K562 (cell line): Measurements from ENCODE around the gene TULP1. TPM values are rescaled to one million over a fixed set of nuclear protein-coding genes. Genes with fewer than 3 reads are reported as not detected.

Experiments
- ARID3B ChIP-seq: fragments of 250-450 bp; sonication (Bioruptor Pico); IDR thresholded peaks from 2 replicates; pipeline ENCODE4 v1.4.0; 2020; ENCODE audit warnings: borderline replicate concordance
- BHLHE40 ChIP-seq: IDR thresholded peaks from 2 replicates; pipeline ENCODE4 v1.6.1; 2011; ENCODE audit warnings: low read length, improper control_type of control experiment
- CBX1 ChIP-seq: sonication (generic); IDR thresholded peaks from 2 replicates; pipeline ENCODE4 v1.6.1; 2016; ENCODE audit warnings: antibody characterized with exemption, low read depth, mild to moderate bottlenecking
- CUX1 ChIP-seq: fragments of 200-800 bp; sonication (Bioruptor generic); IDR thresholded peaks from 2 replicates; pipeline ENCODE4 v1.6.1; 2016; ENCODE audit warnings: missing genetic modification characterization, missing compliant biosample characterization
- ELF2 ChIP-seq: fragments of 250-450 bp; sonication (Bioruptor Pico); IDR thresholded peaks from 2 replicates; pipeline ENCODE4 v1.5.0; 2021; ENCODE audit warnings: mild to moderate bottlenecking
- MED1 ChIP-seq: sonication (generic); formaldehyde crosslinking; IDR thresholded peaks from 2 replicates; pipeline ENCODE4 v1.8.1; 2023; ENCODE audit warnings: missing genetic modification reagents, borderline replicate concordance
- NFATC3 ChIP-seq: fragments of 450-650 bp; IDR thresholded peaks from 2 replicates; pipeline ENCODE4 v1.6.1; 2017; ENCODE audit warnings: mild to moderate bottlenecking
- PKNOX1 ChIP-seq: fragments of 450-650 bp; IDR thresholded peaks from 2 replicates; pipeline ENCODE4 v1.6.1; 2016
- POLR2H ChIP-seq: IDR thresholded peaks from 2 replicates; pipeline ENCODE4 v1.6.1; 2016; ENCODE audit warnings: missing genetic modification characterization, low read depth, mild to moderate bottlenecking, control low read depth, missing compliant biosample characterization, moderate library complexity
- RB1 ChIP-seq: fragments of 450-650 bp; IDR thresholded peaks from 2 replicates; pipeline ENCODE4 v1.6.1; 2017; ENCODE audit warnings: low read depth, mild to moderate bottlenecking
- SP2 ChIP-seq: IDR thresholded peaks from 2 replicates; pipeline ENCODE4 v1.6.1; 2011; ENCODE audit warnings: mild to moderate bottlenecking, low read depth, low read length, moderate library complexity; ENCODE audit not compliant: poor library complexity, severe bottlenecking; ENCODE audit errors: extremely low read depth
- TEAD4 ChIP-seq, 2 experiments: sonication (generic) in 1 of 2; formaldehyde crosslinking in 1 of 2; IDR thresholded peaks; 2 replicates each; pipeline versions ENCODE4 v1.6.1 to v1.8.0; 2012 to 2022; ENCODE audit warnings: borderline replicate concordance in 1 of 2, inconsistent platforms in 1 of 2, low read length in 1 of 2, mild to moderate bottlenecking in 1 of 2, missing genetic modification reagents in 1 of 2
- ZBTB17 ChIP-seq: fragments of 450-650 bp; formaldehyde crosslinking; IDR thresholded peaks from 2 replicates; pipeline ENCODE4 v1.4.0; 2020; ENCODE audit warnings: mild to moderate bottlenecking
- ZC3H11A ChIP-seq: IDR thresholded peaks from 2 replicates; pipeline ENCODE4 v1.6.1; 2012; ENCODE audit warnings: low read depth, low read length, improper control_type of control experiment
- ZNF140 ChIP-seq: fragments of 250-450 bp; sonication (Bioruptor Pico); IDR thresholded peaks from 2 replicates; pipeline ENCODE4 v1.8.0; 2021; ENCODE audit warnings: moderate library complexity, mild to moderate bottlenecking, inconsistent platforms
- ZNF253 ChIP-seq: fragments of 250-450 bp; sonication (Bioruptor Pico); conservative IDR thresholded peaks from 2 replicates; pipeline ENCODE4 v1.6.1; 2021; ENCODE audit warnings: mild to moderate bottlenecking
- ZNF511 ChIP-seq: sonication (generic); formaldehyde crosslinking; IDR thresholded peaks from 2 replicates; pipeline ENCODE4 v1.8.0; 2022; ENCODE audit warnings: mild to moderate bottlenecking, missing genetic modification reagents
- ZNF589 ChIP-seq: fragments of 200-800 bp; sonication (Bioruptor generic); IDR thresholded peaks from 2 replicates; pipeline ENCODE4 v1.6.1; 2016; ENCODE audit warnings: low read depth, missing genetic modification characterization, missing compliant biosample characterization
- polyA plus RNA-seq, 8 experiments: library from polyadenylated mRNA; depleted of rRNA in 4 of 8; stranded (reverse) in 5 of 8; unstranded in 3 of 8; fragments of >200 nt; fragmentation: Nextera tagmentation in 2 of 8; fragmentation: Illumina TruSeq in 1 of 8; extraction: Ambion mirVana in 2 of 8; extraction: Trizol in 1 of 8; gene quantifications; 2 replicates each; pipeline versions ENCODE4 v1.2.1 to v1.2.3, GENCODE V29; 2011 to 2014; ENCODE audit warnings: inconsistent platforms in 1 of 8, missing spikeins in 1 of 8
- total RNA-seq, 7 experiments: library from RNA; depleted of rRNA in 6 of 7; stranded (reverse); fragments of >200 nt in 6 of 7; fragmentation: Illumina TruSeq in 2 of 7; extraction: Trizol in 2 of 7; gene quantifications; 2 replicates each; pipeline versions ENCODE4 v1.2.1 to v1.2.3, GENCODE V29; 2011 to 2021; ENCODE audit warnings: low replicate concordance in 1 of 7

TULP1 gene
- total and polyA plus RNA-seq, 9 of the 15 experiments (the other 6 are each of a cell fraction or from before 2014, with no cell fraction given): 0.06 to 0.17 (median 0.09) TPM; not detected in 6

GRCh38 chr6:35498422-35499067 is 14.2 kb downstream of the TULP1 start (continued):
- TF ChIP-seq ELF2: no peak
- TF ChIP-seq SP2: no peak
- no peak for TF ChIP-seq BHLHE40
- no peak for TF ChIP-seq POLR2H (tag)
- no peak for TF ChIP-seq CUX1 (CRISPR knock-in tag)
- no peak for TF ChIP-seq ZC3H11A
- TF ChIP-seq CBX1: no peak
- TF ChIP-seq ARID3B (CRISPR knock-in tag): no peak
- no peak; the same call in 1 of the 2 replicates for TF ChIP-seq ZNF253 (CRISPR knock-in tag)
- TF ChIP-seq ZNF589 (CRISPR knock-in tag): no peak; the same call in 1 of the 2 replicates
- no peak for TF ChIP-seq NFATC3
- TF ChIP-seq MED1 (CRISPR knock-in tag): no peak
- 0 out of 2 replicates have a peak, but pooled peaks have one; percentile 45 for TF ChIP-seq ZNF511 (CRISPR knock-in tag)
- TF ChIP-seq RB1: no peak
- TF ChIP-seq ZNF140 (CRISPR knock-in tag): no peak
- no peak for TF ChIP-seq TEAD4 (IDR thresholded peaks at IDR 0.05; ENCODE audit: low read length)
- 0 out of 2 replicates have a peak, but pooled peaks have one; percentile 30 for TF ChIP-seq TEAD4 (CRISPR knock-in tag; IDR thresholded peaks at IDR 0.05; ENCODE audit: borderline replicate concordance)
- no peak for TF ChIP-seq PKNOX1
- TF ChIP-seq ZBTB17 (CRISPR knock-in tag): no peak
